ENCODE results near the gene PPP5C. TPM values are rescaled to one million over a fixed set of nuclear protein-coding genes. Genes with fewer than 3 reads are reported as not detected.

Gene PPP5C
- total RNA-seq, 4 donors from 2014 or later = 47.4 to 74.9 (median 62.8) TPM

DNA sequence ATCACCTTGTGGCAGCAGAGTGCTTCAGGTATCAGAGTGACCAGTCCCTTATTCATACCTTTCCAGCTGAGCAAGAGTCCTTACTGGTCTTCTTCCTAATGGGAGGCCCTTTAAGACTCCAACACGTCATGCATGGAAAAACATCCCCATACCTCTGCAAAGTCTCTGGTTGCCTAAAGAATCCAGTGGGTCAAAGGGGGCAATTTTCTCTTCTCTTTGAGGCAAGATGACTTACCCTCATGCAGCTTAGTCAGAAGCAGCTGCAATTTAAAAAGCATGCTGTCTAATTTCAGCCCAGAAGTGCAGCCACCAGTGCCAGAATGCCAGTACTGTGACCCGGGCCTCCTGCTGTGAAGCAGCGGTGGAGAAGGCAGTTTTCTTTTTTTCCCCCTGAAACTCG, 18.7 kb downstream of the PPP5C start:
- intact Hi-C loops (cut with DNase I; ENCODE audit: low total_unique reads) = no loop called here
- no peak overlapping the region for H3K27ac ChIP-seq
- H3K4me1 ChIP-seq = no peaks in the 10 kb centered on the region
- H3K27me3 ChIP-seq = no peaks in the 10 kb centered on the region
- in situ Hi-C loops (cut with MboI; ENCODE audit: low sequenced_read_pairs in 4 of 4) = no loop called here
- peaks cover 0 to 15% of the 10 kb centered on the region in 2 donors for H3K36me3 ChIP-seq
- no peak overlapping the region for H3K4me3 ChIP-seq
- ATAC-seq (no peak), DNase-seq (no peak)
- no peak for TF ChIP-seq CTCF (IDR thresholded peaks at IDR 0.05 in 4 of 5, conservative IDR thresholded peaks at IDR 0.05 in 1 of 5)
- no peak for TF ChIP-seq POLR2A (IDR thresholded peaks at IDR 0.05)
- no peaks in the 10 kb centered on the region for H3K9me3 ChIP-seq

DNA sequence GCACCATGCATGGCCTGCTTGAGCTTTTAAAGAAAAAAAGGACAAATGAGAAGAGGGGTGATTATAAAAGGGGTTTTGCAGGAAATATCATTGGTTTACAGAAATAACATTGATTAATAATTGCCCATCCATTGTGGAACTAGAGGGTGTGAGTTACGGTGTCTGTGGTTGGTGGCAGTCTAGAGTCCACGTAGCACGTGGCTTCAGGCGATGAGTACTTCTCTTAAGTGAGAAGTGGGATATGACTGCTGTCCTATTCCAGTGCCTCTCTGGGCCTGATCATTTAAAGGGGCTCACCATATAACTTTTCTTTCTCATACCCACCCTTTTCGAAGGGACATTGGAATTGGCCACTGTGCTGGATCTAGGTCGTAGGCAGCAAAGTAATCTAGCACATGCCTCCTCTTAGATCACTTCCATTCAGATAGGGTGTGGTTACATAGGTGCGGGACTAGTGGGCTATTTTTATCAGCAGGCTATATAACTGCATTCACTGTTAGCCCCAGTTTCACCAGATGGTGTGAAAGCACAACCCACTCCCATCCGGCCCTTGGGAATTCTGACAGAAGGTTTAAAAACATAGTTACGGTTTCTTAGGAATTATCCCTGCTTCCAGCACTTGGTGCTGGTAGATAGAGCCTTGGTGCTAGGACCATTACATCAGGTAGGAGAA, 19.9 kb downstream of the PPP5C start:
- Histone ChIP-seq H3K4me1 (peaks cover 4 to 5% of the 10 kb centered on the region in 2 donors), H3K27ac (no peak overlapping the region), H3K36me3 (peaks cover 0 to 15% of the 10 kb centered on the region in 2 donors), H3K4me3 (no peak overlapping the region), H3K9me3 (no peaks in the 10 kb centered on the region), H3K27me3 (no peaks in the 10 kb centered on the region)
- no peak for TF ChIP-seq CTCF (IDR thresholded peaks at IDR 0.05 in 4 of 5, conservative IDR thresholded peaks at IDR 0.05 in 1 of 5)
- no peak for TF ChIP-seq POLR2A (IDR thresholded peaks at IDR 0.05)
- ATAC-seq (no peak), DNase-seq (no peak)
- intact Hi-C loops (cut with DNase I; ENCODE audit: low total_unique reads) = no loop called here
- in situ Hi-C loops (cut with MboI; ENCODE audit: low sequenced_read_pairs in 4 of 4) = no loop called here

- DNase-seq = no peak
- H3K9me3 ChIP-seq = no peaks in the 10 kb centered on the region
- ATAC-seq = no peak
- peaks cover 5 to 9% of the 10 kb centered on the region in 2 donors for H3K4me1 ChIP-seq
- peaks cover 0 to 15% of the 10 kb centered on the region in 2 donors for H3K36me3 ChIP-seq
- intact Hi-C loops (cut with DNase I; ENCODE audit: low total_unique reads) = no loop called here
- H3K27me3 ChIP-seq = no peaks in the 10 kb centered on the region
- in situ Hi-C loops (cut with MboI; ENCODE audit: low sequenced_read_pairs in 4 of 4) = no loop called here
- H3K27ac ChIP-seq = no peak overlapping the region
- no peak for TF ChIP-seq POLR2A (IDR thresholded peaks at IDR 0.05)
- TF ChIP-seq CTCF (IDR thresholded peaks at IDR 0.05 in 4 of 5, conservative IDR thresholded peaks at IDR 0.05 in 1 of 5) = no peak
- no peak overlapping the region for H3K4me3 ChIP-seq
These were observed 20.5 kb downstream of the PPP5C start for GRCh38 chr19:46367426-46367825.

GRCh38 chr19:46368116-46368515, 21.2 kb downstream of the PPP5C start:
- no peak for TF ChIP-seq CTCF (IDR thresholded peaks at IDR 0.05 in 4 of 5, conservative IDR thresholded peaks at IDR 0.05 in 1 of 5)
- H3K36me3 ChIP-seq = peaks cover 0 to 15% of the 10 kb centered on the region in 2 donors
- H3K4me1 ChIP-seq = peaks cover 5 to 9% of the 10 kb centered on the region in 2 donors
- intact Hi-C loops (cut with DNase I; ENCODE audit: low total_unique reads) = no loop called here
- ATAC-seq (no peak), DNase-seq (no peak)
- H3K4me3 ChIP-seq = no peak overlapping the region
- H3K27me3 ChIP-seq = no peaks in the 10 kb centered on the region
- no peak overlapping the region for H3K27ac ChIP-seq
- no peaks in the 10 kb centered on the region for H3K9me3 ChIP-seq
- in situ Hi-C loops (cut with MboI; ENCODE audit: low sequenced_read_pairs in 4 of 4) = no loop called here

DNA sequence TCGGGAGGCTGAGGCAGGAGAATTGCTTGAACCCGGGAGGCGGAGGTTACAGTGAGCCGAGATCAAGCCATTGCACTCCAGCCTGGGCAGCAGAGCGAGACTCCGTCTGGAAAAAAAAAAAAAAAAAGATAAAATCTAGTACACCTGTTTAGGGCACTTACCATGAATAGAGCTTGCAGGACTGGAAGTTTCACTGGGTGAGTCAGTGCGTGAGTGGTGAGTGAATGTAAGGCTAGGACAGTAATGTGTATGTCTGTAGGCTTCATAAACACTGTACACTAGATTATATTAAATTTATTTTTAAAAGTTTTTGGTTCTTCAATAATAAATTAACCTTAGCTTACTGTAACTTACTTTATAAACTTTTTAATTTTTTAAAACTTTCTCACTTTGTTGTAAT, 22.9 kb downstream of the PPP5C start:
- intact Hi-C loops (cut with DNase I; ENCODE audit: low total_unique reads) = no loop called here
- H3K4me1 ChIP-seq = peaks cover 17% of the 10 kb centered on the region in 2 donors
- no peak for DNase-seq
- in situ Hi-C loops (cut with MboI; ENCODE audit: low sequenced_read_pairs in 4 of 4) = no loop called here
- H3K27ac ChIP-seq = no peak overlapping the region
- TF ChIP-seq POLR2A (IDR thresholded peaks at IDR 0.05) (no peak), CTCF (IDR thresholded peaks at IDR 0.05 in 4 of 5, conservative IDR thresholded peaks at IDR 0.05 in 1 of 5) (no peak)
- no peaks in the 10 kb centered on the region for H3K27me3 ChIP-seq
- no peak overlapping the region for H3K4me3 ChIP-seq
- no peaks in the 10 kb centered on the region for H3K9me3 ChIP-seq
- no peak for ATAC-seq
- peaks cover 0 to 6% of the 10 kb centered on the region in 2 donors for H3K36me3 ChIP-seq

Measured in gastrocnemius medialis (tissue), 4 donors.